Activated CD8-positive, alpha-beta memory T cell treated with anti-CD3 and anti-CD28 coated beads, Interleukin-2, amount 50 U/mL, for 1 hour (primary cell): ENCODE results near the gene IGFL3.

Experiments used
- DNase-seq: peaks from one replicate; pipeline ENCODE4 v3.0.0-alpha.2; 2020; ENCODE audit errors: extremely low read depth

IGFL3 gene

DNA sequence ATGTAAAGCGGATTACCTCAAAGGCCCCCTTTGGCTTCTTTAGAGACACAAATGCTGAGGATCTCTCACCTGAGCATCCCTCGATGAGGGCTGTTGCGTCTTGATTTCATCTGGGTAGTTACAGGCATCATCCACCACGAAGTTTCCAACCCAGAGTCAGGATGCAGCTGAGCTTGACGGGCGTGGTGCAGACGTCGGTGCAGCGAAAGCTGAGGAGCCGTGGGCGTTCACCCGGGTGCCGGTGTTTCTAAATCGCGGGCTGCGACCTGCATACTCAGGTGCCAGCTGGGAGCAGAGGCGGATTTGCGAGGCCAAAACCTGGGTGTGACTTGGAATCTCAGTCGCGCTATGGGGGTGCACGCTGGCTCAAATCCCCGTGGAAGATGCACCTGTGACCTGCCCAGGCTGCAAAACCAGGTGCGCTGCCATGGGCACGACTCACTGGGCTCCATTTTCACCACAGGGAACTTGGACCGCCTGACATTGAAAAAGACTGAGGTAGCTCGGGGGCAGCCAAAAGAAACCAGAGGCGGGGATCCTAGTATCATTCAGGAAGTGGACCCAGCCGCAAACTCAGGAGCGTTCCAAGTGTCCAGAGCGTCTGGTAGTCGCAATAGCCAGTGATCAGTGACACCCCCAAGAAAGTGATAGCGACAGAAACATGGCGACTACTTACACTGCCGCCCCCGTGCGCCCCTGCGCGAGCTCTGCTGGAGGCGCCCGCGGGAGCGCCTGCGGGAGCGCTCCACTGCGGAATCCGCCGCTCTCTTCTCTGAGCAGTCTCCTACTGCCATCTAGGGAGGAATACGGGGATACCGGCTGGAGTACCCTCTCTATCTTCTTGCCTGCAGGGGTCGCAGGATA, 47.3 kb downstream of the IGFL3 start:
- DNase-seq = no peak

DNA sequence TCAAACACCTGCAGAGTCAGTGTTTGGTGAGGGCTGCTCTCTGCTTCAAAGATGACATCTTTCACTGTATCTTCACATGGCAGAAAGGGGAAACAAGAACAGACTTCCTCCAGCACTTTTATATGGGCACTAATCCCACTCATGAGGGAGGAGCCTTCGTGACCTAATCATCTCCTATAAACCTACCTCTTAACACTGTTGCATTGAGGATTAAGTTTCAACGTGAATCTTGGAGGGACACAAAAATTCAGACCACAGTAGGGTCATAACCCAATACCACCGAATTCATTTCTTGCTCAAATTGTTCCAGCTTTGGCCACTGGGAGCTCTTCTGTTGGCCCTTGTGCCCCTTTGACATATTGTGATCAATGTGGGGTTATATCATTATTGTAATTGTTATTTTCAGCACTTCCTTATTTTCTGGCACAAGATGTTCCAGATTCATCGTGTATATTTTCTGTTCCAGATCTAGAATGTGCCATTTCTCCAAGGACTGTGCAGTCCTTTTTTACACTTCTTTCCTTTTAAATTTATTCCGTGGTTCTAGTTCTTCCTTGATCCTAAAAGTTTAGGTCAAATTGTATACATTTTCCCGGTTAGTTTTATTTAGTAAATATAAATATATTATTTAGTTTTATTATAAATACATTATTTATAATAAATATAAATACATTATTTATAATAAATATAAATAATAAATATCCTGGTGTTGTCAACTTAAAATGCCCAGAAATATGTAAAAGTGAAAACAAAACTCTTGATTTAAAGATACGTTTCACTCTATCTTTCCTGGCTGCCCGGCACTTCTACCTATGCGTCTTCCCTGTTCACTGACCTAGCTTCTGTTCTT, 48.2 kb downstream of the IGFL3 start:
- no peak for DNase-seq

DNA sequence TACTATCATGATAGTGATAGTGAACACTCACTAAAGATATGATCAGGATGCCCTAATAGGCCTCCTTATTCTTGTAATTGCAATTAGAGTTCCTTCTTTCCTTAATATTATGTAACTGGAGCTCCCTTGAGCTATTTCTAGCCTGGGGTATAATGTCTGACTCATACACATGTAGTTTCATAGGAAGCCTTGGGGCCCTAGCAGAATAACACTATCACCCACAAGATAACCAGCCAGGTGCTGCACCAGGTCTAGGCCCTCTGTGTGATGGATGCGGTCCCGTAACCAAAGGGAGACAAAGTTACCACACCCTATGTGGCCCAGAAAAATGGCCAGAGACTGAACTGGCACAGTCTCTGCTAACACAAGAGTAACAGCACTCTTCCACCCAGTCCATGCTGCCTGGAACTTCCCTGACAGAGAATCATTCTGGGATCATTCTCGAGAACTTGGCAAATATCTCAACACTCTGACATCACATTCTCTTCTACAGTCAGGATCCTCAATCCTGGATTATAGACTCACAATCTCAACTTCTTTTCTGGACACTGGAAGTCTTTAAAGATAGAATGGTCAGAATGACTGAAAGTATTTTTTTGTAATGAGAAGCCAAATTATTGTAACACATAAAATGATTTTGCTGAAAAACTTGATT, 51.1 kb downstream of the IGFL3 start:
- DNase-seq = no peak
